ENCODE results near the gene GLRA3. TPM values are rescaled to one million over a fixed set of nuclear protein-coding genes. Genes with fewer than 3 reads are reported as not detected.
"Not testable (repeated sequence)": the region's sequence is repeated elsewhere in the genome, so short reads cannot be mapped to it uniquely, and the experiment has no call there.

The GLRA3 gene
- total RNA-seq, 2 donors from 2014 or later, result not detected

DNA sequence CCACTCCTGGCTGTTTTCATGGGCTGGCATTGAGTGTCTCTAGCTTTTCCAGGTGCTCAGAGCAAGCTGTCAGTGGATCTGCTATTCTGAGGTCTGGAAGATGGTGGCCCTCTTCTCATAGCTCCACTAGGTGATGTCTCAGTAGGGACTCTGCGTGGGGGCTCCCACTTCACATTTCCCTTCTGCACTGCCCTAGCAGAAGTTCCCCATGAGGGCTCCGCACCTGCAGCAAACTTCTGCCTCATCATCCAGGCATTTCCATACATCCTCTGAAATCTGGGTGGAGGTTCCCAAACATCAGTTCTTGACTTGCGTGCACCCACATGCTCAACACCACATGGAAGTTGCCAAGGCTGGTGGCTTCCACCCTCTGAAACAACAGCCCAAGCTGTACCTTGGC is 13.8 kb downstream of the GLRA3 start:
- intact Hi-C loops (cut with DNase I), result no loop called here
- DNase-seq (no peak), ATAC-seq (no peak)

DNA sequence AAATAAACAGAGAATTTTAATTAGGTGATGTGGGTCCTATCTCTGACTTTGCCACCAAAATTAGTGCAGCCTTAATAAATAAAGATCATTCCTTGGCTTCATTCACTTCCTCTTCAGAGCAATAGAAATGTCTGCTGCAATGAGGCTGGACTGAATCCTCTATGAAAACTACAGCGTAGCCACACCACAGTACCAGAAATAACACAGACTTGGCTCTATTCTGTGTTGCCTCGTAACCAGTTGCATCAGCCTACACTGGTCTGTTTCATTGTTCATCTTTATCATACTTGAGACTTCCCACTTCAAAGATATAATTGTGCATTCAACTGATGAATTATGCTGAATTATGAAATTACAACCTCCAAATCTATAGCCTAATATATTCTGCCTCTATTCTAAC is 15.8 kb downstream of the GLRA3 start:
- ATAC-seq, result no peak
- DNase-seq, result no peak
- intact Hi-C loops (cut with DNase I), result no loop called here

DNA sequence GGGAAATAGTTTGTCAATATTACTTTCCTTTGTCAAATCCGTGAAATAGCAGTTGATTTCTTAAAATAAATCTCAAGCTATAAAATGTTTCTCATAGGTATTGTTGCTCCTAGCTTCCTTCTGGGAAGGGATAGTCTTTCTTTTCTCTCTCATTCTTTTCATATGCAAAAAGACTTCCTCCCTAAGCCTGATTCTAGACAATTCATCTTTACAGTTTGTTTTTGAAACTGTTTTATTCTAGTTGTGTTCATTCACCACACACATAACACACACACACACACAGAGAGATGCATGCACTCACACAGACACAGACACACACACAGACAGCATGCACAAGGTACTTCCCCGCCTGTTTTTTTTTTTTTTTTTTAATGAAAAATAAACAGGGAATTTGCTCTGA is 18.2 kb downstream of the GLRA3 start:
- intact Hi-C loops (cut with DNase I), result no loop called here
- no peak for DNase-seq
- no peak for ATAC-seq

DNA sequence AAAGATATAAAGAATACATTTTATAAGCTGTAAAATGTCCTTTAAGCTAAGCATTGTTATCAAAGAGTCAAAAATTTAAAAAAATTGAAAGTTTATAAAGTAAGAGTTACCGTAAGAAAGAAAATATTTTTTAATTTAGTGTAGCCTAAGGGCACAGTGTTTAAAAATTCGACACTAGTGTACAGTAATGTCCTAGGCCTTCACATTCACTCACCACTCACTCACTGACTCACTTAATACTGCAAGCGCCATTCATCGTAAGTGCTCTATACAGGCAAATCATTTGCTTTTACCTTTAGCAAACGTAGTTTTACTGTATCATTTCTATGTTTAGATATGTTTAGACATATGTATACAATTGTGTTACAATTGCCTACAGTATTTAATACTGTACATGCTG is 20.2 kb downstream of the GLRA3 start:
- intact Hi-C loops (cut with DNase I), result no loop called here
- ATAC-seq (no peak), DNase-seq (no peak)

DNA sequence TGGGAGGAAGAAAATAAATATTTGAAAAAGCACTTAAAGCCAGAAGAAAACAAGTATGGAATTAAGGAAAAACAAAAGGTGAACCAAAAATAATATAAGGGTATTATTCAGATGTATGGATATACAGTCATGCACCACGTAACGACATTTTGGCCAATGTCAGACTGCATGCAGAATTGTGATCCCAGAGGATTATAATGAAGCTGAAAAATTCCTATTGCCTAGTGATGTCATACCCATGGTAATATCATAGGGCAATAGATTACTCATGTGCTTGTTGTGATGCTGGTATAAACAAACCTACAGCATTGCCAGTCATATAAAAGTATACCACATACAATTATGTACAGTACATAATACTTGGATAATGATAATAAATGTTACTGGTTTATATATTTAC is 20.9 kb downstream of the GLRA3 start:
- DNase-seq (no peak), ATAC-seq (no peak)
- intact Hi-C loops (cut with DNase I), result no loop called here

DNA sequence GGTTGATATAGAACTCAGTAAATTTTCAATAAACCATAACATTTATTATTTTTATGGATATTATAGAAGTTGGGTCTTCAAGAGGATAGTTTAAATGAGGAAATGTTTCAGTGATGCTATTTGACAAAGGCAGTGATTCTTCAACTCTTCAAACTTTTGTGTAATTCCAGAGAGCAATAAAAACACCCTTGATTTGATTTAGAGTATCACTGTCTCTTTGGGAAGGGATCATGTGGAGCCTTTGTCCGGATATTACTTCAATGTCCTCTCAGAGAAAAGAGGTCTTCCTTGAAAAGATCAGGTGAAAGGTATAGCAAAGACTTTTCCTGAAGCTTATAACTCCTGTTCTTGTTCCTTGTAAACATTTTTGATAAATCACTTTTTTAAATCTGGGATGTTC is 23.3 kb downstream of the GLRA3 start:
- intact Hi-C loops (cut with DNase I), result no loop called here
- ATAC-seq (no peak), DNase-seq (no peak)

DNA sequence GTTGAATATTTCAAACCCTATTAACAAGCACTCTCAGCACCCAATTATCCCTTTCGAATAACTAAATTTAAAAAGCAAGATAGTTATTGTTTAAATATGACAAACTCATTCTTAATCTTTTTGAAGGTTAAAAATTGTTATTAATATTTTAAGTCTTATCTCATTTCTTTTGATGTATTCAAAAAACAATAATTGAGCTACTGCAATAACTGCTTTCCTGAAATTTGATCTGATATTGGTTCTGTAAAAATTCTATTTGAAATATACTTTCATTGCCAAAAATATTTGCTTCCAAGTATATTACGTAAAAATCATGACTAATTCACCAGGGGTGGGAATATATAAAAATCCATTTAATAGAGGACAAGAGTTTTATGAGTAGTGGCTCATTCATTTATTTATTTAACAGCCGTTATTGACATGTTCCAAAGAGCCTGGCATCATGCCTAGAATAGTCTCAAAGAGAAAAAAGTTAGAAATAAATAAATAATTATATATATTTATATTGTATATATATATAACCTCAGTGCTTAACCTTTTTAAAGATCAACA is 34.4 kb downstream of the GLRA3 start:
- intact Hi-C loops (cut with DNase I), result no loop called here
- ATAC-seq (no peak), DNase-seq (no peak)

DNA sequence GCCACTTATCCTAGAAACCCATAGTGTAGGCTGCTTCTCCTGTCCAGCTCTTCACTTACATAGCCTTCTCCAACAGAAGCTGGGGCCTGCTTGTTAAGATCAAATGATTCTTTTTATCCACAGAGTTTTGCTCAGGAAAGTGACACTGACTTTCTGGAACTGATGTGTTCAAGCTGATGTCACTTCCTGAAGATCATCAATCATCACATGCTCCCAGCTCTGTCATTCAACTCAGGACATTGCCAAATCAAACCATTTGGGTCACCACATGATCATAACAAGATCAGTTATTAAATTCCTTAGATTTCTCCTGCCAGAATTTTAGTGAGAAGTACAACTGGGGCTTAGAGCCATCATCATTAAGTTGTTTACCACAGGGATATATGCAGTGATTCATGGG is 39.4 kb downstream of the GLRA3 start:
- intact Hi-C loops (cut with DNase I), result no loop called here
- ATAC-seq (no peak), DNase-seq (no peak)

DNA sequence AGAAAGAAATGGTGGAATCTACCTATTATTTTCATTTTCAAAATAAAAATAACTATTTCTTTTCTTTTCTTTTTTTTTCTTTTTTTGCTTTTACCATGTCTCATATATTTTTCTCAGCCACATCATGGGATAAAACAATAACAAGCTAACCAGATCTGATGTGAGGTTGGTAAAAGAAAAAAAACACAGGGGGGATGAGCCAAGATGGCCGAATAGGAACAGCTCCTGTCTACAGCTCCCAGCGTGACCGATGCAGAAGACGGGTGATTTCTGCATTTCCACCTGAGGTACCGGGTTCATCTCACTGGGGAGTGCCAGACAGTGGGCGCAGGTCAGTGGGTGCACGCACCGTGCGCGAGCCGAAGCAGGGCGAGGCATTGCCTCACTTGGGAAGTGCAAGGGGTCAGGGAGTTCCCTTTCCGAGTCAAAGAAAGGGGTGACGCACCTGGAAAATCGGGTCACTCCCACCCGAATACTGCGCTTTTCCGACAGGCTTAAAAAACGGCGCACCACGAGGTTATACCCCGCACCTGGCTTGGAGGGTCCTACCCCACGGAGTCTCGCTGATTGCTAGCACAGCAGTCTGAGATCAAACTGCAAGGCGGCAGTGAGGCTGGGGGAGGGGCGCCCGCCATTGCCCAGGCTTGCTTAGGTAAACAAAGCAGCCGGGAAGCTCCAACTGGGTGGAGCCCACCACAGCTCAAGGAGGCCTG is 50.6 kb downstream of the GLRA3 start:
- ATAC-seq; DNase-seq; intact Hi-C loops (cut with DNase I): not testable (repeated sequence)

DNA sequence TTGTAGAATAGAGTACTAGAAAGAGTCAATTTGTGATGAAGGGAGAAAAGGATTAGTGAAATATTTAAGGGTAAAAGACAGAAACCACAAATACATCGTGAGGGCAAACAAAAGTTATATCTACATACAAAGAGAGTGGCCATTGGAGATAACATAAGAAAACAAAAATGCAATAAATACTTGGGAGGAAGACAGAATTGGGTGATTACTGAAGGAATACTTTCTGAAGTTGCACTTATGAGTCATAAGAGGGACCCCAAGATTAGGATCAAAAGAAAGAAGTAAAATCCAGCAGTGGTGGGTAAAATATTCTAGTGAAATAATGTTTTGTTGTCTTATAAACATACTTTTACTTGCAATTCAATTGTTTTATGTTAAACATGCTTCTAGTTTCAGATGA is 53.7 kb downstream of the GLRA3 start:
- DNase-seq (no peak), ATAC-seq (no peak)
- intact Hi-C loops (cut with DNase I), result no loop called here

DNA sequence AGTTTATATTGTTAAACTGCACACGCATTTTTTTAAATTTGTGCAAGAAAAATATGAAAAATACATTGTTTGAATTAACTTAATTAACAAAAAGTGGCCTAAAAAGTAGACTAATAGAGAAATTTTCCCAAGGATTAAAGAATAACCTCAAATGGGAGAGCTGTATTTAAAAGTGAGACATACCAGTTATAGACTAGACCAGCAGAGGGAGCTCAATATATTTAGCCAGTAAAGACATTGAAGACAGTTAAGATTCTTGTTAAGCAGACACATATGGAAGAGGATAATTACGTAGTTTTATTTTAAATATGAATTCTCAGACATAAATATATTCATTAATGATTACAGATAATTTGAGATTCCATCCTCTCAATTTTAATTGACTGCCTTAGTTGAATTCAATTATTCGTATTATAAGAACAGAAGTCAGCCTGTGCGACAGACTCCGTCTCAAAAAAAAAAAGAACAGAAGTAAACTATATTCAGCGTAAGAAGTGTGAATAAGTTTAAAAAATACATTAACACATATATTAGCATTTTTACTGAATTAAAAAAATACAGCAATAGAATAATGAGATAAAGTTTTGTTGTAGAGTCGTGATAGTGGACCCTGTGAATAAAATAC is 64.8 kb downstream of the GLRA3 start:
- intact Hi-C loops (cut with DNase I), result loop anchor here in 1 of 2 donors (5.0 kb wide), 1 partner anchor 773 kb away; no protein-coding TSS in a partner anchor
- no peak for ATAC-seq
- no peak for DNase-seq

DNA sequence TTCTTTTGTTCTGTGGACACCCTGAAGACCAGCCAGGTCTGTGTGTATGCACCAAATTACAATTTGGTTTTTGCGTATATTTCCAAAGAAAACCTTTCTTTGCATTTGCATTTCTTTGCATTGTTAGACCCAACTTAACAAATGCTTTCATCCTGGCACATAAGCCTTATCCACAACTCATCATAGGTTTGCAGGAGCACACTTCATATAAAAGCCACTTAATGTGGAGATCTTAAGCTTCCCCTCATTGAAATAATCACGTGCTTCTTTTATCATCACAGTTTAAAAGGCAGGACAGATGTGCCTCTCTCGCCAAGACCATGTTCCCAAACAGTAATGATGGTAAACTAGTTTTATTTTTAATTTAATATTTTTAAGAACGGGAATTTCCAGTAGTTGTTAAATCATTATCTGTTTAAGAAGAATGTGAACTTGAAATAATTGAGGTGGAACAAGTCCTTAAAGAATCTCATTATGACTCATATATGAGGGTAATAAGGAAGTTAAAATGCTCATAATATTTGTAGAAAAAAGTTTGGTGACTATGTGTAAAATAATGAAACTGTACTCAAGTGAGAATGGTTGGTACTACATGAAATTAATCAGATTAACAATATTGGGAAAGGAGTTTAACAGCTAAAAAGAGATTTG is 65.5 kb downstream of the GLRA3 start:
- no peak for DNase-seq
- intact Hi-C loops (cut with DNase I), result loop anchor here in 1 of 2 donors (5.0 kb wide), 1 partner anchor 774 kb away; no protein-coding TSS in a partner anchor
- no peak for ATAC-seq

DNA sequence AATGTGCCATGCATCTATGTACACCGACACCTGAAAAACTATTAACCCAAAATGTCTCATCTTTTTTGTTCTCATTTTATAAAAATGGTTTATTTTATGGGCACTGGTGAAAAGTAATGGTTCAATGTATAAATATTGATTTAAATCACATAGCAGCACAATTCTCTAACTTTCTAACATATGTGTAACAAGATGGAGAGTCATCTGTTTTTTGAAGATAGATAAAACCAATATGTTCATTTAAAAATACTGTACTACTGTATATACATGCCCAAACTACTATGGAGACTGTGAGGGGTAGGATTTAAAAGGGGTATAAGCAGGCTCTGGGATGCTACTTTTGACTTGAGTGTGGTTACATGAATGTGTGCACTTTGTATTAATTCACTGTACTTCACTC is 67.6 kb downstream of the GLRA3 start:
- no peak for ATAC-seq
- intact Hi-C loops (cut with DNase I), result loop anchor here in 1 of 2 donors (5.0 kb wide), 1 partner anchor 776 kb away; no protein-coding TSS in a partner anchor
- DNase-seq, result no peak

DNA sequence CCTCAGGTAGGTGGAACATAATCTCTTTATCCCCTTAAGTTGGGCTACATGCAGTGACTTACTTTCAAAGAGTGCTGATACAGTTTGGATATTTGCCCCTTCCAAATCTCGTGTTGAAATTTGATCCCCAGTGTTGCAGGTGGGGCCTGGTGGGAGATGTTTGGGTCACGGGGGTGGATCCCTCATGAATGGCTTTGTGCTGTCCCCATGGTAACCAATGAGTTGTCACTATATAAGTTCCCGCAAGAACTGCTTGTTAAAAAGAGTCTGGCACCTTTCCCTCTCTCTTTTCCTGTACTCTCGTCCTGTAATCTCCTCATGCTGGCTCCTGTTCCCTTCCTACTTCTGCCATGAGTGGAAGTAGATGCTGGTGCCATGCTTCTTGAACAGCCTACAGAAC is 71.3 kb downstream of the GLRA3 start:
- intact Hi-C loops (cut with DNase I), result no loop called here
- DNase-seq (no peak), ATAC-seq (no peak)

DNA sequence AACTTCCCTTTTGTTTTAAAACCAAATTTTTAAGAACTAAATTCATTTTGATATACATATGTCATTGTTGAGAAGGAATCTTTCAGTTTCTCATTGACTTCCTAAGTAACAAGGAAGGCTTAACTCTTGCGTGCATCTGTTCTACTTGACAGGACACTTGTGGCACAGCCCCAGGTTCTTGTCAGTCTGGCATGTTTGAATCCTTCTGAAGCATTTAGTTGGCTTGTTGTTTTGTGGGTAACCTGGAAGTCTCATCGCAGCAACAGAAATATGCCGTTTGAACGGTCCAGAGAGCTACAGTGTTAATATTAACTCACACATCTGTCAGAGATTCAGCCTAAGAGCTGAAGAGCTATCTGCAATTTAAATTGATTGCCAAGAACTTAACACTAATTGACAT is 76.0 kb downstream of the GLRA3 start:
- intact Hi-C loops (cut with DNase I), result no loop called here
- DNase-seq, result no peak

DNA sequence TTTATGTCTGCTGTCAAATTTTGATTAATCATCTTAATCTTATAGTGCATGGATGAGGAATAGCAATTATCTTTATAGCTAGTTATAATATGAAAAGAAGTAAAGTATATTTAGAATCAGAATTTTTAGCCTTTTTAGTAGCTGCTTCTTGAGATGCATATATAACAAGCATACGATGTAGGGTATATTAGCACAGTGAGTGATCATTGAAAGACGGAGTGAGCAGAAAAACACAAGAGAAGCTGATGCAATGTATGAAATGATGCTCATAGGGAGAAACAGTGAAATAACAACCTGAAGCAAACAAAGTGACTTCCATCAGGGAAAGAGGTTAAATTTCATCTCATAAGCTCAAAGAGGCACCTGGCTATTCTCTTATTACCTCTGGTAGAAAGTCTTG is 77.0 kb downstream of the GLRA3 start:
- no peak for DNase-seq
- ATAC-seq, result no peak
- intact Hi-C loops (cut with DNase I), result no loop called here

More for the DNA sequence above, 76.0 kb downstream of the GLRA3 start:
- no peak for ATAC-seq

DNA sequence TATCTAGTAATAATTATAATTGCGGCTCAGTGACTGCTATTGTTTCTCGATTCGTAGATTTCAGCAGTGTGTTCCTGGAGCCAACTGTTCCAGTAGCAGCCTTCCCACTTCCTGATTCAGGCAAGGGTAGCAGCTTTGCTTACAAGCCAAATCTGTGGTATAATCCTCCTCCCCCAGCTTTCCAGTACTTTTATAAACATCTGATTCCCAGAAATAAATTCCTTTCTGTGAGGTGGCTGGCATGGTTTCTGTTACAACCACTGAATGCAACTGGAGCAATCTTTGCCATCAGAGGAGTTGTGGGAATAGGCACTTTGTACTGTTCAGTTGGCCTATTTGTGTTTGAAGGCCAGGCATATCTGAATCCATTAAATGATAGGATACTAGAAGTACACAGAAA is 80.0 kb downstream of the GLRA3 start:
- DNase-seq (no peak), ATAC-seq (no peak)
- intact Hi-C loops (cut with DNase I), result no loop called here

DNA sequence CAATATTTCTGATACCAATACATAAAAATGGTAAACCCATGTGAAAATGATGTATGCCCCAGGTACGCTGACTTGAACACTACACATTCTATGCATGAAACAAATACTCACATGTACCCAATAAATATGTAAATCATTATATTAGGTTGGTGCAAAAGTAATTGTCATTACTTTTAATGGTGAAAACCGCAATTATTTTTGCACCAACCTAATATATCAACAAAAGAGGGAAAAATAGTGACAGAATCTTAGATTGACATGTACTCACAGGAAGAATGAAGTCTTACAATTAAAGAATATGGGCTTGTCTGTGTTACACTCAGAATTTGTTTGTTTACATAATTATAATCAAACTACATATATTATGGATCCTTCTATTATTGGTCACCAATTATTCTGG is 82.3 kb downstream of the GLRA3 start:
- no peak for ATAC-seq
- intact Hi-C loops (cut with DNase I), result no loop called here
- no peak for DNase-seq

DNA sequence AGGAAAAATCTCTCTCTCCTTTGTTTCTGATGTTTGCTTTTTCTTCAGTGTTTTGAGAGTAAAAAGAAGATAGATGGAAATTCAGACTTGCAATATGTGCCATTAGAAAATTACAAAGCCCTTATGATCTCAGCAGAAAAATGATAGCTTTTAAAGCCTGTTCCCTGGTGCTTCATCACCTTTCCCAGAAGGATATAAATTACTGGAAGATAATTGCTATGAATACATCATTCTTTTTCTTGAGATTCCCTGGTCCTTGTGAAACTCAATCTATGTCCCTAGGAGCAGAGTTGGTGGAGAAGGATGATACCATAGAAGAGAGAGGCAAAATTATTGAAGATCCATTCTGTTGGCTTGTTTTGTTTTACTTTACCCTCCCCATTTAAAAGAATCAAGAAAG is 86.5 kb downstream of the GLRA3 start:
- ATAC-seq, result no peak
- no peak for DNase-seq
- intact Hi-C loops (cut with DNase I), result no loop called here

DNA sequence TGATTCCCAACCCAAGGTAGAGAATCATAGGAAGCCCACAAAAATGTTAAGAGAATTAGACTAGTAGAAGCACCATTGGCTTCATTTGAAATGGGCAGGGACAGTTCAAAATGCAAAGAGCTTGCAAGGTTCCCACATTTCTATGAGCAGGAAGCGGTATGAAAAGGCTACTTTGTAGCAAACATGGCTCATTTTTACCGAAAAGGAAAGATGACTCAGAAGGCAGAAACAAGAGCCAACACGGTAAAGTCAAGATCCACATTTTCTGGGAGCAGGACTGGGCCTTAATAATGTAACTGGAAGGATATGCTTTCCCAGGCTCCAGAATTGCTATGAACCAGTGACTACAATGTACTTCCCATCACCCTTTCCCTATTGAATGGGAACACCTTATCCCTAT is 89.5 kb downstream of the GLRA3 start:
- no peak for DNase-seq
- intact Hi-C loops (cut with DNase I), result no loop called here
- no peak for ATAC-seq
